Motor neuron (in vitro differentiated cells): ENCODE measurements around the gene PPP4R1. TPM values are rescaled to one million over a fixed set of nuclear protein-coding genes. Genes with fewer than 3 reads are reported as not detected.

ENCODE experiments used
- ATAC-seq, 8 experiments: fragments of 200-7000 bp; cut with Tn5 transposase; replicated peaks in 6 of 8; 2 replicates each; pipeline ENCODE4 v1.8.0; 2021; ENCODE audit warnings: mild to moderate bottlenecking in 8 of 8, moderate library complexity in 8 of 8
- H3K27ac ChIP-seq, 2 donors: fragments of 250-450 bp; sonication (Bioruptor Pico); 2 replicates each; pipeline ENCODE4 v1.9.0; 2021; ENCODE audit warnings: antibody characterized with exemption in 2 of 2, mild to moderate bottlenecking in 2 of 2, moderate library complexity in 1 of 2
- H3K4me1 ChIP-seq, 2 donors: fragments of 250-450 bp; sonication (Bioruptor Pico); replicated peaks in 1 of 2; 2 replicates each; pipeline ENCODE4 v1.6.1; 2021; ENCODE audit warnings: antibody characterized with exemption in 2 of 2, mild to moderate bottlenecking in 2 of 2, moderate library complexity in 1 of 2
- H3K4me3 ChIP-seq, 5 donors: fragments of 250-450 bp; sonication (Bioruptor Pico); 2 replicates each; pipeline ENCODE4 v1.9.0; 2021; ENCODE audit warnings: antibody characterized with exemption in 5 of 5, mild to moderate bottlenecking in 5 of 5, moderate library complexity in 4 of 5
- WGBS, 10 experiments: fragments of 450-650 bp; shearing (Covaris generic); methylation state at CpG; one replicate each; pipeline ENCODE4 v1.0.0; 2022; 5-methylcytosine and 5-hydroxymethylcytosine counted together
- in situ Hi-C, 9 experiments: fragments of 400-800 bp; cut with MboI; loops; one replicate each; pipeline ENCODE4 v1.15.0; 2021; ENCODE audit warnings: low sequenced_read_pairs in 9 of 9, low pct_unique_long_range_greater_than_20kb in 2 of 9; ENCODE audit not compliant: unreplicated experiment in 9 of 9
- total RNA-seq, 8 experiments: library from RNA; unstranded; fragments of 300-600 nt; gene quantifications; 2 replicates each; pipeline versions ENCODE4 v1.2.3 to v1.2.4, GENCODE V29; 2022

Gene PPP4R1
- total RNA-seq, 8 experiments from 2014 or later = 43.3 to 126 (median 59.7) TPM

DNA sequence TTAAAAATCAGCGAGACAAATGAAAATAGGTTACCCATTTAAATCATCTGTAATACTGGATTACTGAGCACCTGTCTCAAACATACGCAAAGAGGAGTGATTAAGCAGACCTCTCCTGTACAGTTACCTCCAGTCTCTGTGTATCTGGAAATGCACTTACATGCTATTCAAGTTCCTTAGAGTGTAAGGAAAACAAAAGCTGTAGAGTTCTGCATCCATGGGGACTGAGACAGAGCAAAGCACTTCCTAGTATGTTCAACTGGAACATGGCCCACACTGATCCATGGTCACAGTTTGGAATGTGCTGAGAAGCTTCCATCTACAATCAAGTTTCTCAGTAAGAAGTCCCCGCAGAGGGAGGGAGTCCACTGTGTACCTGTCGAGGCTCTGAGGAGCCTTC lies 63.9 kb downstream of the PPP4R1 start:
- no peak overlapping the region for H3K4me3 ChIP-seq
- WGBS, 10 experiments = 71 to 100% (median 95%) methylated on average over 1 to 4 of the region's 4 CpGs; no CpG with 5 or more reads in 2 of the 10 experiments
- no peaks in the 10 kb centered on the region for H3K4me1 ChIP-seq
- in situ Hi-C loops = no loop called here
- ATAC-seq = peak in 3 of 8 experiments; percentile 38 to 98 (median 41)
- no peak overlapping the region for H3K27ac ChIP-seq

DNA sequence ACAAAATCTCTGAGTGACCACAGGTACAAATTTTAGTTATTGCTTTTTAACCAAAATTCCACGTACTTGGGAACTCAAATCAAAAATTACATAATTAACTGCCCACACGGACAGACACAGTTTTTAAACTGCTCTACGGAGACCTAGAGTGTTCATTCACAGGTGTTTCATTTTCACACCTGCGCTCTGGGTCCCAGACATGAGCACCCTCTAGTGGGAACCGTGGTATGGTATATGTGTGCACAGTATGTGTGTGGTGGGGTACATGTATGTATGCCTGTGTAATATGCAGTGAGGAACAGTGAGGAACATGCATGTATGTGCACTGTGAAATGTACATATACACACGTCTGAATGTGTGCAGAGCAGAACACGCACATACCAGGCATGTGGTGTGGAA lies 65.0 kb downstream of the PPP4R1 start:
- in situ Hi-C loops = no loop called here
- 82 to 100% (median 100%) methylated on average over 1 to 4 of the region's 7 CpGs; no CpG with 5 or more reads in 5 of the 10 experiments for WGBS, 10 experiments
- Histone ChIP-seq H3K4me3 (no peak overlapping the region), H3K27ac (no peak overlapping the region), H3K4me1 (no peaks in the 10 kb centered on the region)
- ATAC-seq = no peak

- in situ Hi-C loops = no loop called here
- Histone ChIP-seq H3K4me1 (no peaks in the 10 kb centered on the region), H3K27ac (no peak overlapping the region), H3K4me3 (no peak overlapping the region)
- 93 to 100% (median 100%) methylated on average over 1 to 7 of the region's 7 CpGs; no CpG with 5 or more reads in 1 of the 10 experiments for WGBS, 10 experiments
- ATAC-seq = no peak
Observed at GRCh38 chr18:9547782-9548181, 66.6 kb downstream of the PPP4R1 start.

- Histone ChIP-seq H3K4me3 (no peak overlapping the region), H3K4me1 (no peaks in the 10 kb centered on the region), H3K27ac (no peak overlapping the region)
- 70 to 100% (median 85%) methylated on average over 1 to 6 of the region's 6 CpGs; no CpG with 5 or more reads in 5 of the 10 experiments for WGBS, 10 experiments
- no peak for ATAC-seq
- in situ Hi-C loops = no loop called here
Observed at GRCh38 chr18:9546468-9546867, 67.9 kb downstream of the PPP4R1 start.

DNA sequence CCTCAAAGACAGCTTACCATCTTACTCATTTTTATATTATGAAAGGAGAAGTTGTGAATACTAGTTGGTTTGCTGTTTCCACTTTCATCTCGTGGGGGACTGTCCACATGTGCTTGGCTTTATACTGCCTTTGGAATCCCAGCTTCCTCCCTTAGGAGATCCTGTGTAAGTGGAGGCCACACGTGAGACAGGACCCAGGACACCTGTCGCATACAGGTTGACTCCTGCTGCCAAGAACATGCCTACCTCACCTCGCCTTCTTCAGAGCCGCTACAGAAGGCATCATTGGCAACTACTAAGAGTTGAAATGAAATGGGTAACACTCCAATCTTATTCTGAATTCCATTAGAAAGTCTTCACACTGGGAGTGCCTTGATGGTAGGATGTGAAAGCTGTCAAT lies 69.3 kb downstream of the PPP4R1 start:
- no peak overlapping the region for H3K4me3 ChIP-seq
- H3K4me1 ChIP-seq = no peaks in the 10 kb centered on the region
- in situ Hi-C loops = no loop called here
- no peak for ATAC-seq
- WGBS, 10 experiments = 62 to 100% (median 92%) methylated on average over 1 to 5 of the region's 5 CpGs; no CpG with 5 or more reads in 2 of the 10 experiments
- no peak overlapping the region for H3K27ac ChIP-seq

DNA sequence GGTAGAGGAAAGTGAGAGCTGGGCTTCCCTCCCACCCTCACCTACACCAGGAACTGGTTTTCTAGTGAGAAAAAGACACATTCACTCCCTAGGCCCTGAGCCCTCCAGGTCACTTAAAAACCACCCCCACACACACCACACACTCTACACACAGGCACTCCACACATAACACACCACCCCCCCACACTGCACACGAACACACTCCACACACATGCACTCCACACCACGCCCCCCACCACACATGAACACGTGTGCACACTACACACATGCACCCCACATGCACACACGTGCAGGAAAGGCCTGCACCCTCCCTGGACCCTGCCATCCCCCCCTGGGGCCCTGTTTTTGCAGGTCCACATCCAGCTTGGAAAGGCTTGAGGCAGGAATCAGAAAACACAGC lies 71.4 kb downstream of the PPP4R1 start:
- Histone ChIP-seq H3K4me3 (no peak overlapping the region), H3K27ac (no peak overlapping the region), H3K4me1 (no peaks in the 10 kb centered on the region)
- no peak for ATAC-seq
- in situ Hi-C loops = no loop called here
- 0 to 100% (median 54%) methylated on average over 1 to 2 of the region's 4 CpGs; no CpG with 5 or more reads in 6 of the 10 experiments for WGBS, 10 experiments

GRCh38 chr18:9539938-9540337 lies 74.4 kb downstream of the PPP4R1 start:
- 60 to 100% (median 90%) methylated on average over 1 to 6 of the region's 8 CpGs; no CpG with 5 or more reads in 3 of the 10 experiments for WGBS, 10 experiments
- in situ Hi-C loops = no loop called here
- H3K27ac ChIP-seq = no peak overlapping the region
- no peaks in the 10 kb centered on the region for H3K4me1 ChIP-seq
- ATAC-seq = no peak
- no peak overlapping the region for H3K4me3 ChIP-seq

DNA sequence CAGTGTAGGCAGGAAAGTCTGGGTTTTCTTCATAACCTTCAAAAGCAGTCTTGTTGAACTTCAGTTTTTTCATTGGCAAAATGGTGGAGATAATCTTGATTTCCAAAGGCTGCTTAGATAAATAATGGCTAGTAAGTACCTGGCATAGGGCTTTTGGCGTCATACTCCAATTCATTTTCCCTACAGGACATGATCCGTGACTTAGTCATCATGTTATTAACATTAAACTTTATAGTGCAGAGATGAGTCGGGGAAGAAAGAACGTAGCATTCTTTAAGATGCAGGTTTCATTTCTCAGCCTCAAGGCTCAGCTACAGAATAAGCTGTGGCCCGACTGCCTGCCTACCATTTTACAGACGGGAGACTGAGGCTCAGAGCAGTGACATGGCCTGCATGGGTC lies 75.1 kb downstream of the PPP4R1 start:
- WGBS, 10 experiments = 13 to 93% (median 60%) methylated on average over 1 to 6 of the region's 6 CpGs; no CpG with 5 or more reads in 3 of the 10 experiments
- ATAC-seq = peak in 2 of 8 experiments; percentile 8 to 23
- in situ Hi-C loops = no loop called here
- H3K27ac ChIP-seq = no peak overlapping the region
- H3K4me1 ChIP-seq = no peaks in the 10 kb centered on the region
- no peak overlapping the region for H3K4me3 ChIP-seq

GRCh38 chr18:9537677-9538076 lies 76.7 kb downstream of the PPP4R1 start:
- H3K27ac ChIP-seq = peak overlapping the region in 1 of 2 donors; percentile 30
- H3K4me1 ChIP-seq = no peaks in the 10 kb centered on the region
- ATAC-seq = peak in 4 of 8 experiments; percentile 50 to 100 (median 90)
- H3K4me3 ChIP-seq = no peak overlapping the region
- in situ Hi-C loops = no loop called here
- 29 to 94% (median 82%) methylated on average over 1 to 5 of the region's 6 CpGs; no CpG with 5 or more reads in 4 of the 10 experiments for WGBS, 10 experiments

DNA sequence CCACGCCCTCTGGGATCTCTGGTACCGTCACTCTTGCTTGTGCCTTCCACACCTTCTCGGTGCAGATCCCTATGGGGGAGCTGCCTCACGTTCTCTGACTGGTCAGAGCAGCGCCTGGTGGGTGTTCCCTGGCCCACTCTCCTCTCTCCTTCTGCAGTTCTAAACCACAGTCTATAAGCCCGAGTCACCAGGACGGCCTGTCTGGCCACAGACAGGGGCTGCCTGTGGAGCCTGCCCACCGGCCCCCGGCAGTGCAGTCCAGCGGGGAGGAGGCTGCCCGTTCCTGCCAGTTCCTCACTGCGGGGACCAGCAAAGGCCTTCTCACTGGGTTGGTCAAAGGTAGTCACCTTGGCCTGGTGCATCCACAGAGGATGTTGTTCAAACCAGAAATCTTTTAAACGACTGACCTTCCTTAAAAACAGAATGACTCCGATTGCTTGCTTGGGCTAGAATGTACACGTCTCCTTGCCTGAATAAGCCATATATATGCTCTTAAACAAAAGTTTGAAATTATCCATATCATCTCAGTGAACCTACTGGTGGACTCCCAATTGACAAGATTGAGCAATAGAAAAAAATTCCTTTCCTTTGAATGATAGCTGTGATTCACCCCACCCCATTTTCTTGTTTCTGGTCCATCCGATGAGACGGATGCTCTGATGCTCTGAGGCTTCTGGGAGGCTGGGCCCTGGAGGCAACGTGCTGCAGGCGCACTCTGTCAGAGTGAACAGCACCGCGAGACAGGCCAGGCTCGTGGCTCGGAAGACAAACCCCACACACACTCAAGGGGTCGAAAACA lies 77.8 kb downstream of the PPP4R1 start:
- H3K4me3 ChIP-seq = no peak overlapping the region
- 81 to 100% (median 94%) methylated on average over 1 to 11 of the region's 24 CpGs; no CpG with 5 or more reads in 3 of the 10 experiments for WGBS, 10 experiments
- no peaks in the 10 kb centered on the region for H3K4me1 ChIP-seq
- H3K27ac ChIP-seq = no peak overlapping the region
- no peak for ATAC-seq
- in situ Hi-C loops = no loop called here

- WGBS, 10 experiments = 0 to 88% (median 79%) methylated on average over 1 to 10 of the region's 27 CpGs; no CpG with 5 or more reads in 2 of the 10 experiments
- ATAC-seq = peak in 5 of 8 experiments; percentile 52 to 93 (median 71)
- Histone ChIP-seq H3K27ac (no peak overlapping the region), H3K4me3 (no peak overlapping the region), H3K4me1 (no peaks in the 10 kb centered on the region)
- in situ Hi-C loops = no loop called here
Observed at GRCh38 chr18:9535430-9535991, 78.8 kb downstream of the PPP4R1 start.

- H3K4me1 ChIP-seq = no peaks in the 10 kb centered on the region
- H3K4me3 ChIP-seq = no peak overlapping the region
- in situ Hi-C loops = no loop called here
- H3K27ac ChIP-seq = no peak overlapping the region
- WGBS, 10 experiments = 79 to 100% (median 93%) methylated on average over 1 to 10 of the region's 11 CpGs
- ATAC-seq = no peak
Observed at GRCh38 chr18:9534844-9535243, 79.5 kb downstream of the PPP4R1 start.

DNA sequence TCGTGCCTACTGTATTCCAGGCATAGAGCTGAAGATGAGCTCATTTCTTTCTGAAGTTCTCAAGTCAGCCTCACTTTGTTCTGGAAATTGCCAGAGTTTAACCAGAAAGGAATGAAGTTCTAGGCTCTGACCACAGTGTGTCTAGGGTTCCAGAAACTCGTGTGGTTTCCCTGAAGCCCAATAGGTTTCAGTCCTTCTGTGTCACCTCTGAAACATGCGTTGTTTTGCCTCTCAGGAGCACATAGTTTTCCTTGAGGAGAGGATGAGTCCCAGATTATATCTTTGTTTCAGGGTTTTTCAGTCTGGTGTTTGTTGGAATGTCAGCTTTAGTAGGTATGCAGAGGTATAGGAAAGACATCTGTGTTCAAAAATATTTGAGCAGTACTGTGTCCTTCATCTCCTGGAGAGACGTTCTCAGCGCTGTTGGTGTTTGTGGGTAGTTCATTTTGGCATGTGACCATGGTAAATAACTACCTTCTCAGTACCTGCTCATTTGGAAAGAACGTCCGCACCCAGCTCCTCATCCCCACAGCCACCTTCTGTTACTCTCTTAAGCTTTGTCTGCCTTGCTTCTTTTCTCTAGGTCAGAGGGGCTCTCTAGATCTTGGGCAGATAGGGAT lies 82.5 kb downstream of the PPP4R1 start:
- H3K27ac ChIP-seq = no peak overlapping the region
- in situ Hi-C loops = no loop called here
- 60 to 100% (median 100%) methylated on average over 1 to 6 of the region's 7 CpGs; no CpG with 5 or more reads in 1 of the 10 experiments for WGBS, 10 experiments
- no peaks in the 10 kb centered on the region for H3K4me1 ChIP-seq
- H3K4me3 ChIP-seq = no peak overlapping the region
- ATAC-seq = no peak
